GM18508 (cell line): ENCODE data around the gene MYADML2.

Experiments used
- ATAC-seq: cut with Tn5 transposase; IDR thresholded peaks from one replicate; pipeline ENCODE4 v1.9.1; 2021; ENCODE audit warnings: moderate number of reproducible peaks; ENCODE audit not compliant: insufficient read depth, unreplicated experiment

Gene MYADML2

DNA sequence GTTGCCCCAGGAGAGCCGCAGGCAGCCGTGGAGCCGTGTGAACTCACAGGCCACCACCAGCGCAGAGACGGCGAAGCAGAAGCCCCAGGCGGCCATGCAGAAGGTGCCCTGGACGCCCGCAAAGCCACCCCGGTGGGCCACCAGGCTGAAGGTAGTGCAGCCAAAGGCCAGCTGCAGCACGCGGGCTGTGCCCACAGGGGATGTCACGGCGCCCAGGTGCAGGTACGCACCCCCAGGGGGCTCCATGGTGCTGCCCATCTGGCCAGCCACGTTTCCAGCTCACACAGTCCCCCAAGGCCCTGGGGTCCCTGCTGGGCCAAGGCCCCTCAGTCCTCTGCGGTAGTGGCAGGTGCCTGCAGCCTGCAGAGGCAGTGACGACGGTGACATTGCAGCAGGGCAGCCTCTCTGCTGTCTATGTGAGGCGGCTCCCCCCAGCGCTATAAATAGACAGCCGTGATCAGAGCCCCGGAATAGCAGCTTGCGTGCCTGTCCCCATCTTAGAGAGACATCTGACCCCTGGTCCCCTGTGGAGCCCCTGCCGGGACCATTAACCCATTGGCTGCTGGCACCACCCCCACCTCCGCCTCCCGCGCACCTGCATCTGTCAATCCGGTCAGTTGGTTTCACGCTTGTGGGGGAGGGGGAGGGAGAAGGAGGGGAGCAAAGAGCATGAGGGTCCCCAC is 5.4 kb downstream of the MYADML2 start:
- ATAC-seq = no peak

DNA sequence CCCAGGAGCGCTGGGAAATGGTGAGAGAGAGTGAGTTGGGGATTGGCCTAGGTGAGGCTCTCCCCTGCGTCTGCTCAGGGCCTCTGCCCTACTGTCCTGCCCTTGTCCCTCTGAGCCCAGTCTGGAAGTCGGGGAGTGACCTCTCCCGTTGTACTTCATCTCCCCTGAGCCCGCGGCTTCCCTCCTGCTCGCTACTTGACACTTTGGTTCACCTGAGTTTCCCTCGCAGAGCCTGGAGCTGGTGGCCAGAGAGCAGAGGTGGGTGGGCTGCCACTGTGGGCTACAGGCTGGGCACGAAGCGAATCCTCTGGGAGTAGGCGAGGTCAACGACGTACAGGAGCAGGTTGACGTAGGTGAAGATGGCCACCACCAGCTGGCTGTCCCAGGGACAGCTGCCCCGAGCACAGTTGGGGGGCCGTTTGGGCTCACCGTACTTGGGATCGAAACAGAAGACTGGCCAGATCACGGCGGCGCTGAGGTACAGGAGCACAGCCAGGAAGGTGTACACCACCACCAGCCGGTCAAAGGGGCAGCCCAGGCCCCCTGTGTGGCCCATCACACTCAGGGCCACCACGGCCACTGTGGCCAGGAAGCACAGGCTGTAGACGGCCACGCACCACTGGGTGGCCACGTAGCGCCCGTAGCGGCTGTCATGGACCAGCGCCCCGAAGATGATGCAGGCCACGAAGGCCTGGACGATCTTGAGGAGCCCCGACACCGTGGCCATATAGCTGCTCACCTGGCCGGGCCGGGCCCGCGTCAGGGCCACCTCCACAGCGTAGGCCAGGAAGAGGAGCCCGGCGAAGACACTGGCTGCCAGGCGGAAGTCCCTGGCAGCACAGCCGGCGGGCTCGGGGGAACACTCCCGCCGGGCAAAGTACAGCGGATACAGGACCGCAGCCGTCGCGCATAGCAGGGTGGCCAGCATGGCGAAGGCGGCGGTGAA is 6.2 kb downstream of the MYADML2 start:
- ATAC-seq = no peak

DNA sequence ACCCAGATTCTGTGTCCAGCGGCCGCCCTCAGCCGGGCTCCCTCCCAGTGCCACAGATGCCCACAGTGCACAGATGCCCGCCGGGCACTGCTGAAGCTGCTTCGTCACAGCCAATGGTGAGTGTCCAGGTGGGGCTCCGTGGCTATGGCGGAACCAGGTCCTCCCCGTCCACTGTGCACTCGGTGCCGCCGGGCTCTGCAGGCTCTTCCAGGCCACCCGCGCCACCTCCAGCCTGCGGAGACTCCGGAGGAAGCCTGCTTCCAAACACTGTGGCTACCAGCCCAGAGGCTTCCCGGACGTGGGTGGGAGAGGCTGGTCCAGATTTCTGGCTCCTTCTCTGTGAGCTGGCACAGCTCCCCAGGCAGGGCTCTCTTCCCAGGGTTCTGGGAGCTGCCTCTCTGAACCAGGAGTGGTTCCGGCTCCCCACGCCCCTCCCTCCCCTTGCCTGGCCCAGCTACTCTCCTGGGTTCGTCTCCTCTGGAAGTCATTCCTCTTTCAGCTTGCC is 7.1 kb downstream of the MYADML2 start:
- ATAC-seq = no peak

DNA sequence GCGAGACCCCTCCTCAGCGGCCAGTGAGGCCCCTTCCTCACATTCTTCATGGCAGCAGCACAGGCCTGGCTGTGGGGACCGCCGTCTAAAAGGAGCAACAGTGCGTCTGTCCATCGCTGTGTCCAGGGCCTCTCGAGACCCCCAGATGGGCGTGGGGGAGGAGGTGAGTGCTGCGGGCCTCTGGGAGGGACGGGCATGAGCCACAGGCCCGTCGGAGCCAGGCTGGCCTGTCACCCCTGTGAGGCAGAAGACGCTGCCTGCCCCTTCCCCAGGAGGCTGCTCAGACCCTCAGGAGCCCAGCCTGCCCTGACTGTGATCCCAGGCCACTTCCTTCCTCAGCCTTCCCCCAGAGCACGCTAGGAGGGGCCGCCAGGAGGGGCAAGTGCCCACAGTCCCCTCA is 7.8 kb downstream of the MYADML2 start:
- ATAC-seq = no peak

DNA sequence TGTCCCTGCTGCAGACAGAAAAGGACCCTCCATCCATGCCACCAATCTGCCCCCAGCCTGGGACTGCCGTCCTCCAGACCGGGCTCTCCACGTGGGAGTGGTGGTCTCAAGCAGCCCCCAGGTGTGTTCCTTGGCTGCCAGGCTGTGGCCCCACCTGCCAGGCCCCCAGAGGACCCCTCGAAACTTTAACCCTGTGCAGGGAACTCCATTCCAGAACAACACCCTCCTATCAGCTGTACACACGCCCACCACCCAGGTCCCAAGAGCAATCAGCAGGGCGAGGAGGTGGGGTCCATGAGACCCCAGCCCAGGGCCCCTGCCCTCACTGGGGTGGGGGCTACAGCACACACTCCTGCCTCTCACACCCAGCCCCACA is 11.3 kb downstream of the MYADML2 start:
- ATAC-seq = no peak

DNA sequence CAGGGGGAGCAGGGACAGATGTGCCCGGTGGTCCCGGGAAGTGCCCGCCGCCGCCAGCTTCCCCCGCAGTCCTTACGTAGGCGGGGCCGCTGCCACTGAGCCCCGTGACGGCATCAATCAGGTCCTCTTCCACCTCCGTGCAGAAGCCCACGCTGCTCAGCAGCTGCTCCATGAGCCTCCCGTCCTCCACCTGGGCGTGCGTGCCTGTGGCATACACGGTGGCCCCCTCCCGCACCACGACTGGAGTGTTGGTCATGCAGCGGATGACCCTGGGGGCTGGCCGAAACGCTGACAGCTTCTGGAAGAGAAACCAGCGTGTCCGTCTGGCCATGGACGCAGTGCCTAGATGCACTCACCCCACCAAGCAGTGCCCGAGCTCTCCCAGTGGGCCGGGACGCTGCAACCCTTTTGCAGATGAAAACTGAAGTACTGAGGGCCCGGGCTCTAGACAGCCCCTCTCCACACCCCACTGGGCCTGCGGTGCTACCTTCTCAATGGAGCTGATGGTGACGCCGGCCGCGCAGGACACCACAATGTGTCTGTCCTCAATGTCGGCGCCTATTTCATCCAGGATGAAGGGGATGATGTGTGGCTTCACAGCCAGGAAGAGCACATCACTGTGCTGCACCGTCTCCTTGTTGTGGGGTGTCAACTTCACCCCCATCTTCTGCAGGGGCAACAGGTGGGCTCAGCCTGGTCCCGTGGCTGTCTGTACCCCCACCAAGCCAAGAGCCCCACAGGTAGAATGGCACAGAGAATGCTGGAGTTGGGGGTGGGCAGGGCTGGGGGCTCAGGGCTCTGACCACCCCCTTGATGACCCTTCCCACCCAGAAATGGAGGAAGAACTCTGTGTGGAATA is 12.0 kb downstream of the MYADML2 start:
- ATAC-seq = no peak

DNA sequence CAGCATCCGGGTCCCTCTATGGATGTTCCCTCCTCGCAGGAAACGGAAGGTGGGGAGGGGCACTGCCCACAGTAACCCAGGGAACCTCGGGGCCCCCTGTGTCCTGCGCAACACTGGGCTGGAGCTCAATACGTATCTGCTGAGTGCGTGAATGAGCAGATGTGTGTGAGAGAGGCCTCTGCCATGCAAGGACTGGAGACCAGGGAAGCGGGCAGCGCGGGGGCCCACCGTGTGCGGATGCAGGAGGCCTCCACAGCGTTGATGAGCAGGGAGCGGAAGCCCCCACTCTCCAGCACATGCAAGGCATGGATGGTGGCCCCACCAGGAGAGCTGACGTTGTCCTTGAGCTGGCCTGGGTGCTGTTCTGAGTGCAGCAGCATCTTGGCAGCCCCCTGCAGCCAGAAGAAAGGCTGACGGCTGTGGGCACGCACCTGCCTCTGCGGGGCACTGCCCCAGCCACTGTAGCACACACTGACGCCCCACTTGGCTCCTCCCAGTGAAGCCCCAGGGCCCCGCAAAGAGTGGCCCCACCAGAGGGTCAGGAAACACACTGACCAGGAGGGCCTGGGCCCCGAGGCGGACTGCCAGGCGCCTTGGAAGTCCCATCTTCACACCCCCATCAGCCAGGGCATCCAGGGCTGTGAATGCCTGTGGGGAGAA is 12.8 kb downstream of the MYADML2 start:
- ATAC-seq = no peak

DNA sequence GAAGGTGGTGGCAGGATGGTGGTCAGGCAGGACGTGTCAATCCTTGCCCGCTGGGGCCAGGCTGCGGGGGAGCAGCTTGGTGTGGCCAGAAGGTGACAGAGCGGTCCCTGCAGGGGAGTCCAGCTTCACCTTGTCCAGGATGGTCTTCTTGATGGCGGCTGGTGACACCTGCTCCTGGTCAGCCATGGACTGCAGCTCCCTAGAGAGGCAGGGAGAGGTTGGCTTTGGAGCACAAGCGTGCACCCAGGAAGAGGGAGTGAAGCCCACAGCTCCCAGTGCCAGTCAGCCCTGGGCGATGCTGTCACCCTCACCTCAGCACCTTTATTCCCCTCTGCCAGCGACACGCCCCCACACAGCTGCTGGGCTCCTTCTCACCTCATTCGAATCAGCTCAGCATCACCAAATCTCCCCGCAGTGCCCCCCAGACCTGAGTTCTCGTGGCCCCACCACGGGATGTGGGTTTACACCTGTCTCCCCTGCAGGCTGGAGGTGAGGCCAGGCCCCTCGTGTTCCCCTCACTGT is 13.8 kb downstream of the MYADML2 start:
- ATAC-seq = no peak

DNA sequence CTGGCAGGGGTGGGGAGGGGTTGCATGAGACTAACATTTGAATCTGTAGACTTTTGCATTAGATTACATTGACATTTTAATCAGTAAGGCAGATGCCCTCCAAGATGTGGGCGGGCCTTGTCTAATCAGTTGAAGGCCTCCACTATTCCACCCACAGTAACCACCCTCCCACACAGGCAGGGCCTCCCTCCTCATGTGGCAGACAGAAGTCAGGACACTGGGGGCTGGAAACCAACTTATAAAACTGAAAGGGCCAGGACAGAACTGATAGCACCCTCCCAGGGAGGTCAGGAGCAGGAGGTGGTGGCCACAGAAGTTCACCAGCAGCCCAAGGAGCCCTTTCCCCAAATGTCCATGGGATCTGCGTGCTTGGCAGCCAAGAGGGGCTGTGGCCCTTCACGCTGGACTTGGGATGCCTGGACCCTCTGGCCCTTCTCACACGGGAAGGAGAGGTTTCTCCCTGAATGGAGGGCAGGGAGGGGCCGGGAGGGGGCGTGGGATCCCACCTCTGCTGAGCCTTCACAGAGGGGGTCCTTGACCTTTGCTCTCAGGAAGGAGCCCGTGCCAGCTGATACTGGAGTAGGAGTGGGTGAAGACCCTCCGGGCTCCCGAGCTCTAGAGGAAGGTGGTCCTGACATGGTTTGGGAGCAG is 14.6 kb downstream of the MYADML2 start:
- ATAC-seq = no peak

DNA sequence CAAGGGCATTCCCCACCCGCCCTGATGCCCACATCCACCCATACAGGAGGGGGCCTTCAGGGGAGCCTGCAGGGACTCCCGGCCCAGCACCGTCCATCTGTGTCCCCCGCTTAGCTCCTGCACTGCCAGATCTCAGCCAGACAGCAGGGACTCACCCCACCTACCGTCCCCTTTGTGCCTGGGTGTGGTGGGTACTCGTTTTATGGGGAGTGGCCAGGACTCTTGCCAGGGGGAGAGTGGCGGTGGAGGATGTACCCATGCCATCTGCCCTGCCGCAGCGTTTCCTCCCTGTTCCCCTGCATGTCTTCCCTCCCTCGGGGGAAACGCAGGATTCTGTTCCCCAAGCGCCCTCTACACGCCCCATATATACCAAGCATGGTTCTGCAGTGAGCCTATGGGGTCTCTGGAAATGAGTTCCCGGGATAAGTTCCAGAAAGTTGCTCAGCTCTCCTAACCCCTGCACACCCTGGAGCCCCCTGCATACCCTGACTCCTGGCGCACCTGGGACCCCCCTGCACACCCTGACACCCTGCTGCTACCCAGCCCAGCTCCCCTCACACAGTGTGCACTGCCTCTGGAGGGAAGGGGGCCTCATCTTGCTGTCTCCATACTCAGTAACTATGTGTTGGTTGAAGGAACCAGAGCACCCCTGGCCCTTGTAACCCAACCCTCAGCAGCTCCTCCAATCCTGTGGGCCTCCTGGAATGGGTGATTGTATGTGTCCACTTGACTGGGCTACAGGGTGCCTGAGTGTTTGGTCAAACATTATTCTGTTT is 15.3 kb downstream of the MYADML2 start:
- ATAC-seq = no peak

DNA sequence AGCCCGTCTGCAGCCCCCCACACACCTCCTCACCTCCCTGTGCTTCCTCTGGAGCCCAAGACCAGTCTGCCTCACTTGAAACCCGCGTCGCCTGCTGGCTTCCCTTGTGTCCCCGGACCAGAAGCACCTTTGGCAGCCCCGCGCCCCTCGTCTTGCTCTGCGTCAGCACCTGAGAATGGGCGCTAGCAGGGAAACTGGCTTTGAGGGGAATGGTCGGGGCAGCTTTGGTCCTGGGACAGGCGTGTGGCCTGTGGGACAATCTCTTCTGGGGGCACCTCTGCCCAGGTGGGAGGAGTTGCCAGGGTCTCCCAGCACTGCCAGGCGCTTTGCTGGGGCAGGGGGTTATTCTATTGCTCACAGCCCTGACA is 15.9 kb downstream of the MYADML2 start:
- ATAC-seq = no peak

DNA sequence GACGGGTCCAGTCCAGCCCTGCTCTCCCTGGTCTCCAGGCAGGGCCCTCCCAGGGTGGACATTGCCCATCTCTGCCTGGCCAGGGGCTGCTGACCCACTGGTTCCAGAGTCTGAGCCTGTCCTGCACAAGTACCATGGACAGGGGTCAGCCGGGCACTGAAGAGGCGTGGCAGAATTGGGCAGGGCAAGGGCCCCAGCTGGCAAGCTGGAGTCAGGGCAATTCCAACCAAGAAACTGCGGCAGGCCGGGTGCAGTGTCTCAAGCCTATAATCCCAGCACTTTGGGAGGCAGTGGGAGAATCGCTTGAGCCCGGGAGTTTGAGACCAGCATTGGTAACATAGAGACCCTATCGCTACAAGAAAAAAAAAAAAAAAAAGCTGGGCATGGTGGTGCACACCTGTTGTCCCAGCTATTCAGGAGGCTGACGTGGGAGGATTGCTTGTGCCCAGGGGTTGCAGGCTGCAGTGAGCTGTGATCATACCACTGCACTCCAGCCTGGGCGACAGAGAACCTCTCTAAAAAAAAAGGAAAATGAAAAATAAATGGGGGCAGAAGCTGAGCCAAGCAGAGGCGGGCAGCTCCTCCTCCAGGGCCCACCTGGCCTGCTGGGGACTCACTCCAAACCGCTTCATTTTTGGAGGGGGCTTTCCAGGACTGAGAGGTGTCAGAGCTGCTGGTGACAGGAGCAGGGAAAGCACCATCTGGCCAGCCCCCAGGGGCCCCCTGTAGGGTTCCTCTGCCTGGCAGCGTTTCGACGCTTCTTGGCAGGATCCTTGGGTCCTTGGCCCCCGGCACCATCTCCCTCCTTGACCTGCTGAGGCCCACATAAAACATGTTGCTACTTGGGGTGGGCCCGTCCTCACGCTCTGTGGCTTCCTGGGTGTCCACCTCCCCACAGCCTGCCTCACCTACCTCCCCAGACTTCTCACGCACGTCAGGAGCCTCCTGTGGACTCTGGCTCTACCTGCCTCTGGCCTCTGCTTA is 16.6 kb downstream of the MYADML2 start:
- no peak for ATAC-seq

DNA sequence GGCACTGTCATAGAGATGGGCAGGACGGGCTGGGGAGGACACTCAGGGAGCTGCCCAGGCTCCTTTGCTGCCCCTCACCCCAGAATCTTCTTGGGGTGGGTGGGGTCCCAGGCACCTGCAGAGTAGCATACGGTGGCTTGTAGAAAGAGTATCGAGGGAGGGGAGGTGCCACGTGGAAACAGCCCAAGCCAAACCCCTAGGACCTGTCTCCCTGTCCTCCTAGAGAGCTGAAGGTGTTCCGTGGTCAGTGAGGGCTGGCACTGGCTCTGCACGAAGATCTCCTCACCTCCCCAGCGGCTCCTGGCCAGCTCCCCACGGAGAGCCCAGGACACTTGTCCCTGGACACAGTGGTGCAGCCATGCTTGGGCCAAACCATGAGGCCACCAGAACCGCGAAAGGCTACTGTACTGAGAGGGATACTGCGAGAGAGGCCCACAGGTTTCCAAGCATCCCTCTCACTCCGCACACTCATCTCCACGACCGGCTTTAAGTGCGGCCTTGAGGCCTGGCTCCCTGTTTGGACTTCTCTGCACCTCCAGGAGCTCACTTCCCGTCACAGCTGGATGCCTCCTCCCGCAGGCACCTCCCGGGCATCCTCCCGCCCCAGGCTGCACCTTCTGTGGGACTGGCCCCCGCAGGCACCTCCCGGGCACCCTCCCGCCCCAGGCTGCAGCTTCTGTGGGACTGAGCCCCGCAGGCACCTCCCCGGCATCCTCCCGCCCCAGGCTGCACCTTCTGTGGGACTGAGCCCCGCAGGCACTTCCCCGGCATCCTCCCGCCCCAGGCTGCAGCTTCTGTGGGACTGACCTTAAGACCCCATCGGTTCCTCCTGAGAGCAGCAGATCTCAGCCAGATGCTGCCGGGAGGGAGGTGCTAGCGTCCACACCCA is 17.5 kb downstream of the MYADML2 start:
- no peak for ATAC-seq

DNA sequence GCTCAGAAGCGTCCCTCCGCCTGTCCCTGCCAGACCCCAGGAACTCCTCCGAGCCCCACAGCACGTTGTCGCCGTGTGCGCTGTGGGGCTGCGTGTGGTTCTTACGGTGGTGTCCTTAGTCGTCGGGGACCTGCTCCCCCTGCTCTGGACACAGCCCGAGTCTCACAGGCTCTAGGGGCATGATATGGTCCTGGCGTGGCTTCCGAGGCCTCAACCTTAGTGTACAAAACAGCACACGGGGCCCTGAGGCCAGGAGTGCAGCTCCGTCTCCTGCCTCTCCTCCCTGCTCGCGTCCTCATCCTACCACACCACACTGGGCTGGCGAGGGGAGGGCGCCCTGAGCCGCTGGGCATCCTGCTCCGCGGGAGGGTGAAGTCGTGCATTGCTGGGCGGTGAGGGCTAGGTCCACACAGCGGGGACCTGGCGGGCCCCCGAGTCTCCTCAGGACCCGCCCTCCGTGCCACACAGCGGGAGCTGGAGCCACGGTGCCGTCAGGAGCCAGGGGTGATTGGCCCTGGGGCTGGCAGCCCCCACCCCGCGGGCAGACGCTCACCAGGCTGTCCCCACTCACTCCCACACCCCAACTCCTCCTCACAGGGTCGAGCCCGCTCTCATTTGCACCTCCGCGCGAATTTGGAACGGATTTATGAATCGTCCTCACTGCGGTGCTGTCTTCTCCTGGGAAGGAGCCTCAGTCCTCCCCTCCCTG is 18.3 kb downstream of the MYADML2 start:
- ATAC-seq = no peak

DNA sequence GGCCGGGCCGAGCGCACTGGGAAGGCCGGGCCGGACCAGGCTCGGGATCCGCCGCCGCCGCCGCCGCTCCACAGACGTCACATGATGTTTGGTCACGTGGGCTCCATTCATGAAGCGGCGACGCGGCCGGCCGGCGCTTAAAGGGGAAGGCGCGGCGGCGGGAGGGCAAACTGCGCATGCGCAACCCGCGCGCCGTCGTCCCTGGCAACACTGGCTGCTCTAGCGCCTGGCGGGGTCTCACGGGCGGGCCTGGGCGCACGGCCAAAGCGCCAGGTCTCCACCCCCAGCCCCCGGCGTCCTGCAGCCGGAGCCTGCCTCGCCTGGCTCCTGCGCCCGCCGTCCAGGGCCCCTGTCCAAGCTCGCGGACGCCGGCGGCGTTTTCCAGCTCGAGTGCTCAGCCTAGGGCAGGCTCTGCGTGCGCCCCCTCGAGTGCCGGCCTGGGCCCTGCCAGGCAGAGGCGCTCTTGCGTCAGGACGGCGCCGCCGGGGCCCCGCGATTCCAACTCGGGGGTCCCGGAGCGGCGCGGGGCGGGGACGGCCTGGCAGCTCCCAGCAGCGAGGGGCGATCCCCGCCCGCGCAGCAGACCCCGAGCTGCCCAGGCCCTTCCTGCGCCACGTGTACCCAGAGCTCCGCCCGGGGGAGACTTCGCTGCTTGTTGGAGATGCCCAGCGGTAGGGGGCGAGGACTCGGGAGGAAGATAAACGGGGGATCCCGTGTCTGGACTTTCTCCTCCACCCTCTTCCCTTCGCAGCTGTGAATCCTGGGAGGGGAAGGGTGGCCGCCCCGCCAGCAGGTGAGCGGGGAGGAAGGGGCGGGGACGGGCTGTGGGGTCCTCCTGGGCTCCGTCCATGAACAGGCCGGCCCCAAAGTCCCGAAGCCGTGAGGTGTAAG is 19.1 kb downstream of the MYADML2 start, which contains the start of gene MAFG:
TSS of gene MAFG (minus strand) at position 83 of the 891 bp plus-strand sequence. CDS start 4,550 bp downstream, outside the sequence.
- no peak for ATAC-seq
